Measurements from ENCODE around the gene SPON1. TPM values are rescaled to one million over a fixed set of nuclear protein-coding genes. Genes with fewer than 3 reads are reported as not detected.
"Not testable (repeated sequence)": the region's sequence is repeated elsewhere in the genome, so short reads cannot be mapped to it uniquely, and the experiment has no call there.

Gene SPON1
- total RNA-seq, 3 donors from 2014 or later: 0.82 to 1.1 (median 0.87) TPM

DNA sequence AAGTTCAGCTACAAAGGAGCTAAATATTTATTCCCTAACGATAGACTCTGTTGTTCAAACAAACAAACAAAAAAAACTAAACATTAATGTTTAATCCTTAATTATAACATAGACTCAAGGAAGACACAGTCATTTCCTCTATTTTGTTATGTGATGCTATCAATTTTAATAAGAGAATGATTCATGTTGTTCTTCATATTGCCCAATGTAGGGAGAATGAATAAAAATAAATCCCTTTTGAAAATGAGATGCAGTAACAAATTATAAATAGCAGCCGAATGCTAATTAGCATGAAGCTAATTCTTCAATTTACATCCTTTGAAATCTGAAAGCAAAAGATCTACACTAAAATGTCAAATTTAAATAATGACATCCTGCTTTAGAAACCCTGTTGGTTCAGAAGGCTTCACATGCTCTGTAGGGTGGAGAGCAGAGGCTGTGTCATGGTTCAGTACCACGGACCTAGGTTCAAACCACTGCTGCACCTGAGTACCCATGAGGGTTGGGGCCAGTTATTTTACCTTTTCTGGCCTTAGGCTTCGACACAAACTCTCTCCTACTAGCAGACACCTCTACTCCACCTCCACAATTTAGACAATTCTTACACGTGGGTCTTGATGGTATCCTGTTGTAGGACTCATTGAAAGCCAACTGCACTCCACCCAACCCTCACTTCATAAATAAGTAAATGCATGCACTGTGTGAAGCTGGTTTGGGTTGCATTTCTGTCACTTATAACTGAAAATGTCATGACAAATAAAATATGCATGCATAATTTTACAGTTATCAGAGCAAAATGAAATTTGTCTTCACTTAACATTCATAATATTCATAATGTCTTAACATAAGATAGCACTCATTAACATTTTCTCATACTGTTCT, 307.4 kb downstream of the SPON1 start:
- H3K4me1 Mint-ChIP-seq (ENCODE audit: low read depth): peaks cover 30% of the 10 kb centered on the region
- no peaks in the 10 kb centered on the region for H3K9me3 Mint-ChIP-seq
- no peaks in the 10 kb centered on the region for H3K27me3 Mint-ChIP-seq (ENCODE audit: low read depth)
- H3K4me3 Mint-ChIP-seq: no peak overlapping the region
- no peak for DNase-seq
- H3K36me3 Mint-ChIP-seq (ENCODE audit: insufficient read depth): peaks cover 23% of the 10 kb centered on the region
- peak in 1 of 2 donors; percentile 27 for ATAC-seq

DNA sequence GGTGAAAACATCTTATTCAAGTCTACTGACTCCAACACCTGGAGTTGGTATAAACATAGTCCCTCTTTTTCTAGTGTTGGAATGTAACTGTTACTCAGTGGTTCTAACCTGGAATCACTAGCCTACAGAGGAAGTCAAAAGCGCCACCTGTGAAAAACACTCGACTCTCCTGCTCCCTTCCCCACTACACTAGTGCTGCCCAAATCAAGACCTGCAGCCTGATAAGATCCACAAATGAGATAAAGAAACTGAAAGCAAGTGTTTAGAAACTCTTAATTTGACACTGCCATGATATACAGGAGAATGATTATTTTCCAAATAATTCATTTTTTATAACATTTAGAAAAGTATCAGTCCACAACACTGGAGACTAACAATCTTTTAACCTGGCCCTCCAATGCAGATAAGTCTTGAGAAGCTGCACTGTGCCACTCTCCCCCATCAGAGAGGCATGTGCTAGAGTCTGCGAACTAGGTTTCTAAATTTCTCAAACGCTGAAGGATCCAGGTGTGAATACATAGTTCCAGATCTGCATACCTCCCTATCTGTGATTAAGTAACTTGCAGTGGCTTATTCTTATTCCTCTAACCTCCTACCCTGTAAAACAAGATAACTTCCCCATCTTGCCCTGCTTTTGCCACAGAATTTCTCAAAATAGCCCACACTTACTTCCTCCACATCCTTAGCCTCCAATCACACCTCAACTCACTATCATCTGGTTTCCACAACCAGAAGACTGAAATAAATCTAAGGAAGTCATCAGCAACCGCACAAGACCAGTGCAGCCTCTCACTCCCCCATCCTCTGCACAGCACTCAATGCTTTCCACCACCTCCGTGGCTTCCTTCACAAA, 308.4 kb downstream of the SPON1 start:
- Mint-ChIP-seq H3K36me3 (ENCODE audit: insufficient read depth) (peaks cover 15% of the 10 kb centered on the region), H3K9me3 (no peaks in the 10 kb centered on the region), H3K4me1 (ENCODE audit: low read depth) (peaks cover 30% of the 10 kb centered on the region), H3K27me3 (ENCODE audit: low read depth) (no peaks in the 10 kb centered on the region), H3K4me3 (peak overlapping the region; percentile 20)
- DNase-seq (no peak), ATAC-seq (peak; percentile 55 to 58)

DNA sequence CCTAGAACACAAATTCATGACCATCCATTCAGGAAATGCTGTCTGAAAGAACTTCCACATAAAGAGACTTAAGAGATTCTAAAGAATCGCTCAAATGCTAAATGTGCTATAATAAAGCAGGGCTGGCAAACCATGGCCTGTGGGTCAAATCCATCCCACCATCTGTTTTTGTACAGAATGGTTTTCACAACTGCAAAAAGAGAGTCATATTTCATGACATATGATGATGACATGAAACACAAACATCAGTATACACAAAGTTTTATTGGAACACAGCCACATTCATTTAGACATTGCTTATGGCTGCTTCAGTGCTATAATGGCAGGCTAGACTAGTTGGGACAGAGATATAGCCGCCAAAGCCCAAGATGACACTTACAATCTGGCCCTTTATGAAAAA, 311.4 kb downstream of the SPON1 start:
- DNase-seq (no peak), ATAC-seq (no peak)
- Mint-ChIP-seq H3K27me3 (ENCODE audit: low read depth) (no peaks in the 10 kb centered on the region), H3K4me3 (no peak overlapping the region), H3K36me3 (ENCODE audit: insufficient read depth) (peaks cover 12% of the 10 kb centered on the region), H3K4me1 (ENCODE audit: low read depth) (peaks cover 30% of the 10 kb centered on the region), H3K9me3 (no peaks in the 10 kb centered on the region)

DNA sequence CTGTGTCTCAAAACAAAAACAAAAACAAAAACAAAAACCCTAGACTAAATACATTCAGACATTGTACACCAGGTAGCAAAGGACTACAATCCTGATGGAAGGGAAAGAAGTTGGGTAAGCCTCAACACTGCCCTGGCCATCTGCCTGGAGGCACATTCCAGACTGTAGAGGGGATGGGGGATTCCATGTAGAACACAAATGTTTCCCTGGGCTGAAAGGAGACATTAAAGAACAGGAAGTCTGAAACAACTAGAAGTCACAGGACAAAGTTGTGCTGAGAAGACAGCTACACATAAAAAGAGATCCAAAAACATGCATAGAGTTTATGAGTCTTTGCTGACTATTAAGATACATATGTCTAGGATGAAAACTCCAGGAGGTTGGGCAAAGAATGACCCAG, 312.6 kb downstream of the SPON1 start:
- Mint-ChIP-seq H3K4me1 (ENCODE audit: low read depth) (peaks cover 24% of the 10 kb centered on the region), H3K27me3 (ENCODE audit: low read depth) (no peaks in the 10 kb centered on the region), H3K4me3 (no peak overlapping the region), H3K9me3 (no peaks in the 10 kb centered on the region), H3K36me3 (ENCODE audit: insufficient read depth) (peaks cover 12% of the 10 kb centered on the region)
- no peak for ATAC-seq
- DNase-seq: no peak

DNA sequence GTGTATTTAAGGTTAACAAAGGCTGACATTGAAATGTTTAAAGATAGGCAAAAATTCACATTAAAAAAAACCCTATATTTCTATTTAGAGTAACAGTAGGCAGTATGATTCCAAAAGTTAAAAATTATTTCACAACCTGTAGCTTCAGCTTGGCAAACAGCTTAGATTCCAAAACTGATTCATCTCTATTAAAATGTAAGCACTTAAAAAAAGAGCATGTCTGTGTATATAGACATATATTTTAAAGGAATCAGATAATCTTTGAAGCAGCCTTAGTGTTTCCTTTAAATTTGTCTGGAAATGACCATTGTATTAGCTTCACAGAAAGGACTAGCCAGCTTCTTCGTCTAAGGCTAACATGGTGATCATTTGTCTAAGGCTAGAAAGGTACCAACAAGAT, 316.3 kb downstream of the SPON1 start:
- not testable (repeated sequence) for H3K27me3 Mint-ChIP-seq (ENCODE audit: low read depth); H3K9me3 Mint-ChIP-seq; DNase-seq; H3K4me3 Mint-ChIP-seq; H3K4me1 Mint-ChIP-seq (ENCODE audit: low read depth); ATAC-seq
- peaks cover 29% of the 10 kb centered on the region for H3K36me3 Mint-ChIP-seq (ENCODE audit: insufficient read depth)

DNA sequence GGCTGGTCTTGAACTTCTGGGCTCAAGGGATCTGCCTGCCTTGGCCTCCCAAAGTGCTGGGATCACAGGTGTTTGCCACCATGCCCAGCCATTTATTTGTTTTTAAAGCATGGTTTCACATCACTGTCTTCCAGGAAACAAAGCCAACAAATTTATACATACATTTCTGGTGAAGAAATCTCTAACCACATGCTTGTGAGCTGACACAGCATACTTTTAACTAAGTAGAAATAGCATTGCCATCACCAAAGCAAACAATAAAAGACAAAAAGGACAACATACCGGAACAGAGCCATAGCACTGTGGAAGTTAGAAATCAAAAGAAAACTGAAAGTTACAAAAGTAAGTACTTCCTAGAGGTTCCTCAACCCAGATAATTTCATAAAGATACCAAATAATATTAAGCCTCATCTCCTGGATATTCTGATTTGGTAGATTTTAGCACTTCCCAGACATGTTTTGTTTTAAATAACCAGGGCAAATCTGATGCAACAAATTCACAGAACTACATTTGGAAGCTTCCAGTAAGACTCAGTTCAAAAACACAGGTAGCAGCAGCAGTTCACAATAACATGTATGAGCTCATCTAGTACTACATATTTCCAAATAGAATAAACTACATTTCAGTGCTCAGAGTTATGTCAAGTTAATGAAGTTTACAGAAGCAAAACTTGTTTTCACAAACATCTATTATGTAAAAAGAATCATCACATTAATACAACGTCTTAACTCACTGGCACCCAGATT, 325.8 kb downstream of the SPON1 start:
- H3K4me3 Mint-ChIP-seq: peak overlapping the region; percentile 22
- no peaks in the 10 kb centered on the region for H3K27me3 Mint-ChIP-seq (ENCODE audit: low read depth)
- no peak for DNase-seq
- peak in 1 of 2 donors; percentile 25 for ATAC-seq
- peaks cover 37% of the 10 kb centered on the region for H3K36me3 Mint-ChIP-seq (ENCODE audit: insufficient read depth)
- H3K9me3 Mint-ChIP-seq: no peaks in the 10 kb centered on the region
- peaks cover 13% of the 10 kb centered on the region for H3K4me1 Mint-ChIP-seq (ENCODE audit: low read depth)

DNA sequence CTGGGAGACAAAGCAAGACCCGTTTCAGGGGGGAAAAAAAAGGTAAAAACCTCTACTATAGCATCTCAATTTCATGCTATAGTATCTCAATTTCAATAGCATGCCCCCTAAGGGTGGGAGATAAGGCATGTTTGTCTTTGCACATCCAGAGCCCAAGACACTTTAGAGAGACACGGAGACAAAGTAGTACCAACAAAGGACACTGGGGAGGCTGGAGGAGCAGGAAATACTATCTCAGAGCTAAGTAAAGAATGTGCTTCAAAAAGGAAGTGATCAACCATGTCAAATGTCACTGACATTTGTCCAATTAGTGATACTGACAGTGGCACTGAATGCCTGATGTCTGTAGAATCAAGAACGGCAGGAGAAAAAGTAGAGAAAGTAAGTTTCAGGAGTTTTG, 327.9 kb downstream of the SPON1 start:
- Mint-ChIP-seq H3K36me3 (ENCODE audit: insufficient read depth) (peaks cover 38% of the 10 kb centered on the region), H3K4me3 (no peak overlapping the region), H3K4me1 (ENCODE audit: low read depth) (peaks cover 16% of the 10 kb centered on the region), H3K27me3 (ENCODE audit: low read depth) (no peaks in the 10 kb centered on the region), H3K9me3 (no peaks in the 10 kb centered on the region)
- DNase-seq (no peak), ATAC-seq (no peak)

DNA sequence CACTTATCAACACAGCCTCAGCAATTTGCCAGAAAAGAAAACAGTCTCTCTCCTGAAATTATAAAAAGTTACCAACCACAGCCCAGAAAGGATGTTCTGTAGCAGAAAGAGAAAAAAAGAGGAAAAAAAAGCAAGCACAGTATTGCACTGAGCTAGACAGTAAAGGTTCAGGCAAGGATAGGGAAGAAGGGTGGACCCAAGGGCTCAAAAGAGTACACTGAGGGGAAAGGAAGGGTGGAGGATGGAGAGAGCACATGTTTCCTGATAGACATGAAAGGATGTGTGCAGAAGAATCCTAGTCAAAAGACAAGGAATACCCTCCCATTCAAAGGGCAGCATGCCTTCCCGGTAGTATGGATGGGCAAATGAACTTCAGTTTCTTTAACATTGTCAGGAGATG, 337.4 kb downstream of the SPON1 start:
- H3K9me3 Mint-ChIP-seq: no peaks in the 10 kb centered on the region
- DNase-seq (no peak), ATAC-seq (no peak)
- peaks cover 18% of the 10 kb centered on the region for H3K4me1 Mint-ChIP-seq (ENCODE audit: low read depth)
- no peaks in the 10 kb centered on the region for H3K27me3 Mint-ChIP-seq (ENCODE audit: low read depth)
- no peaks in the 10 kb centered on the region for H3K36me3 Mint-ChIP-seq (ENCODE audit: insufficient read depth)
- H3K4me3 Mint-ChIP-seq: no peak overlapping the region

DNA sequence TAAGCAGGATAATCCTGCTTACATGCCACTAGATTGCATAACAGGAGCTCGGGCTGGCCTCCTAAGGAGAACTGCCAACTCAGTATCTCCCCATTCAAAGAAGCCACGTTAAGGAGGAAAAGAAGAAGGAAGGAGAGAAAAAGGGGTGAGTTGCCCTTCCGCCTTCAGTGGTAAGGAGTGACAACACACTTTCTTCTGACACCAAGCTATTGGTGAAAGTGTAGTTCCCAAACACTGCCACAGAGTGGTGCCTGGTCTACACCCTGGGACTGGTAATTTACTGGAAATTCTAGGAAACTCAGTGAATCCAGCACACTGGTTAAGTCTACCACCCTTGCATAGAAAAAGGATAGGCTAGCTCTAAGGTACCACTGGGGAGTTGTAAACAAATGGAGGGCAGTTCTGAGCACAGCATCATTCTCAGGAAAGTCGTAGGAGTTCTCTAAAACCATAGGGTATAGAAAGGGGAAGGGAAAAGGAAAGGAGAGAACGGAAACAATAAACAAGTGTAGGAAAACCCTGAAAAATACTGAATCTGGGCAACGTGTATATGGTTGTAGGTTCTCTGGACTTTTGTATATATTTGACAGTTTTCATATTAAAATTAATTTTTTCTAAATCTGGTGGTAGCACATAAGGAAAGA, 338.3 kb downstream of the SPON1 start:
- H3K36me3 Mint-ChIP-seq (ENCODE audit: insufficient read depth): no peaks in the 10 kb centered on the region
- no peaks in the 10 kb centered on the region for H3K27me3 Mint-ChIP-seq (ENCODE audit: low read depth)
- ATAC-seq (peak; percentile 85 to 86), DNase-seq (peak; percentile 31)
- H3K9me3 Mint-ChIP-seq: no peaks in the 10 kb centered on the region
- peaks cover 15% of the 10 kb centered on the region for H3K4me1 Mint-ChIP-seq (ENCODE audit: low read depth)
- no peak overlapping the region for H3K4me3 Mint-ChIP-seq

DNA sequence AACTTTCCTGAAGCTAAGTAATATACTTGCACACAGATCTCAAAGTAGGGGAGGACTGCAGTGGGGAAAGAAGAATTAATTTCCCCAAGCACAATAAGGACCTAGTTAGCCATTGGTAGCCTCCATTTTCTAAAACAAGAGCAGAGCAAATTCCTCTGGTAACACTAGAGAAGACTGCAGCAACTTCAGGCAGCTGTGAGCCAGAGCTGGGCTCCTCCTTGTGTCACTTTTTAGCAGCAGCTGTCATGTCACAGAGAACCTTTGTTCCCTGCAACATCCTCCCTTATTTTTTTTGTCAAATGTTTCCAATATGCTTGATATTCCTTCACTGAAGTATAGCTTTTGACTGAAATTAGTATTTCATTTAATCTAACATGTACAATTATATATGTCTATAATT, 342.1 kb downstream of the SPON1 start:
- Mint-ChIP-seq H3K9me3 (no peaks in the 10 kb centered on the region), H3K4me3 (no peak overlapping the region), H3K4me1 (ENCODE audit: low read depth) (peaks cover 23% of the 10 kb centered on the region), H3K36me3 (ENCODE audit: insufficient read depth) (no peaks in the 10 kb centered on the region), H3K27me3 (ENCODE audit: low read depth) (no peaks in the 10 kb centered on the region)
- DNase-seq: no peak
- no peak for ATAC-seq

DNA sequence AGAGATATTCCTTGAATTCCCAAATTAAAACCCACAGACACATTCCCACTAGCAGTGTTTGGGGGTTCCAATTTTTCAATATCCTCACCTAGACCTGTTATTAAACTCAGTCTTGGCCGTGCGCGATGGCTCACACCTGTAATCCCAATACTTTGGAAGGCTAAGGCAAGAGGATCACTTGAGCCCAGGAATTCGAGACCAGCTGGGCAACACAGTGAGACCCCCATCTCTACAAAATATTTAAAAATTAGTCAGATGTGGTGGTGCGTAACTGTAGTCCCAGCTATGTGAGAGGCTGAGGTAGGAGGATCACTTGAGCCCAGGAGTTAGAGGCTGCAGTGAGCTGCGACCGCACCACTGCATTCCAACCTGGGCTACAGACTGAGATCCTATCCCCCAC, 343.1 kb downstream of the SPON1 start:
- H3K36me3 Mint-ChIP-seq (ENCODE audit: insufficient read depth): no peaks in the 10 kb centered on the region
- no peak overlapping the region for H3K4me3 Mint-ChIP-seq
- H3K4me1 Mint-ChIP-seq (ENCODE audit: low read depth): peaks cover 23% of the 10 kb centered on the region
- no peaks in the 10 kb centered on the region for H3K27me3 Mint-ChIP-seq (ENCODE audit: low read depth)
- no peak for ATAC-seq
- DNase-seq: no peak
- H3K9me3 Mint-ChIP-seq: no peaks in the 10 kb centered on the region

DNA sequence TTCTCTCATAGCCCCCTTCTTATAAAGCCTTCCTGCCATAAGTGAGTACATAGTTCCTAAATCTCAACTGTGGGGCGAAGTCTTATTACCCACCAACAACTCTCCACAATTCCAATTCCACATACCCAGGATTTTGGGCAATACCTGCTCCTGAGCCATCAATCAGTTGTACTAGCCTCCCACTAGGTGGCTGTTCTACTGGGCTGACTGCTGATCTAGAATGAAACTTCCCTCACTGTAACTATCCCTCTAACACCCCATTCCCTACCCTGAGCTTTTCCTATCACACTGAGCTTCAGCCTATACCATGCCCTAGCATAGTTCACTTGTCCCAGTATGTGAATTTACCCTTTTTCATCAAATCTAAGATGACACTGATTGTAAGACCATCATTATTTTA, 344.0 kb downstream of the SPON1 start:
- Mint-ChIP-seq H3K9me3 (no peaks in the 10 kb centered on the region), H3K4me3 (no peak overlapping the region), H3K36me3 (ENCODE audit: insufficient read depth) (no peaks in the 10 kb centered on the region), H3K4me1 (ENCODE audit: low read depth) (peaks cover 23% of the 10 kb centered on the region), H3K27me3 (ENCODE audit: low read depth) (no peaks in the 10 kb centered on the region)
- no peak for ATAC-seq
- DNase-seq: no peak

DNA sequence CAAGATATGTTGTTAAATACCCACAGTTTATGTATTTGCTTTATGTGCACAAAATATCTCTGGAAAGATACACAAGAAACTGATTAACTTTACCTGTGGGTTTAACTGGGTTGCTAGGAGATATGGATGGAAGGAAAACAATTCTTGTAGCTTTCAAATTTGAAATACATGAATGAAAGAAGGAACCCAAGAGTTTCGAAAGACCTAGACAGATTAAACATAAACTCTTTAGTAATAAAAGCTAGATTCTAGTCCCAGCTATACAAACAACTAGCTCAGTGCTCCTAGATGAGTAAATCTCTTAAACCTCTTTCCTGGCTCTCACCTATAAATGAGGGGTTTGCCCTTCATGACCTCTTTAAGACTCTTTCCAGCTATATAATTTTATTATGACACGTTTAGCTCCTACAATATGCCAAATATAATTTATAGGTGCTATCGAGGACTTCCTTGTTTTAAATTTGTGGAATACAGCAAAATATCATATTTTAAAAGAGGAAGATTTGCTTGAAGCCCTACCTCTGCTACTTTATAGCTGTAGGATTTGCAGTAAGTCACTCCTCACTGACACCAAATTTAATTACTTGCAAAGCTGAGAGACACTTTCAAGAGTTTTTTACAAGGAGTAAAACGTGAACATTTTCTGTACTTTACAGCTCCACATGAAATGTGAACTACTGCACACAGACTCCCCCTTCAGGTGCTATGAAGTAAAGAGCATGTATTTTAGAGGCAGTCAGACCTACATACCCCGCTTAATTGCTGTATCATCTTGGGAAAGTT, 345.8 kb downstream of the SPON1 start:
- Mint-ChIP-seq H3K4me1 (ENCODE audit: low read depth) (peaks cover 32% of the 10 kb centered on the region), H3K36me3 (ENCODE audit: insufficient read depth) (no peaks in the 10 kb centered on the region), H3K27me3 (ENCODE audit: low read depth) (no peaks in the 10 kb centered on the region), H3K4me3 (no peak overlapping the region), H3K9me3 (no peaks in the 10 kb centered on the region)
- DNase-seq (no peak), ATAC-seq (peak; percentile 69)
